Mucosa of rectum (tissue), 2 donors: ENCODE results near the gene OR2F2.

Experiments used
- H3K27ac ChIP-seq, 2 donors: one replicate each; pipeline ENCODE4 v1.7.0; 2013; ENCODE audit warnings: inconsistent platforms in 2 of 2, low read depth in 2 of 2, low read length in 2 of 2
- H3K27me3 ChIP-seq, 2 donors: one replicate each; pipeline ENCODE4 v1.7.0; 2013; ENCODE audit warnings: low read length in 2 of 2; ENCODE audit not compliant: control insufficient read depth in 2 of 2, insufficient read depth in 2 of 2
- H3K36me3 ChIP-seq, 2 donors: one replicate each; pipeline ENCODE4 v1.7.0; 2013; ENCODE audit warnings: low read length in 2 of 2; ENCODE audit not compliant: control insufficient read depth in 2 of 2, insufficient read depth in 2 of 2
- H3K4me1 ChIP-seq, 2 donors: one replicate each; pipeline ENCODE4 v1.7.0; 2013; ENCODE audit warnings: low read length in 2 of 2, mild to moderate bottlenecking in 1 of 2; ENCODE audit not compliant: control insufficient read depth in 2 of 2, insufficient read depth in 2 of 2
- H3K4me3 ChIP-seq, 2 donors: one replicate each; pipeline ENCODE4 v1.7.0; 2013; ENCODE audit warnings: low read length in 2 of 2
- H3K9ac ChIP-seq, 2 donors: one replicate each; pipeline ENCODE4 v1.7.0; 2013; ENCODE audit warnings: low read length in 2 of 2, low read depth in 1 of 2, mild to moderate bottlenecking in 1 of 2
- H3K9me3 ChIP-seq, 2 donors: one replicate each; pipeline ENCODE4 v1.7.0; 2013; ENCODE audit warnings: low read length in 2 of 2; ENCODE audit not compliant: control insufficient read depth in 2 of 2
- donor health status: healthy.
- donor health status: Normal muscosa, but diverticular disease.

Gene OR2F2

GRCh38 chr7:143934526-143935325 is at the start of gene OR2F2:
Gene OR2F2, plus strand, starts transcription at chr7:143935233. Its CDS starts 0 bp downstream, at chr7:143935233.
- Histone ChIP-seq H3K27ac (no peak within 1 kb of the TSS), H3K4me3 (no peak within 1 kb of the TSS), H3K4me1 (no peaks in the 10 kb centered on the region), H3K36me3 (no peaks in the 10 kb centered on the region), H3K27me3 (no peaks in the 10 kb centered on the region), H3K9ac (no peak within 1 kb of the TSS), H3K9me3 (no peaks in the 10 kb centered on the region)

GRCh38 chr7:143885951-143886350 is 49.1 kb upstream of the OR2F2 start:
- Histone ChIP-seq H3K4me3 (no peak overlapping the region), H3K27ac (no peak overlapping the region), H3K4me1 (peaks cover 0 to 3% of the 10 kb centered on the region in 2 donors)

GRCh38 chr7:143886826-143887477 is 48.1 kb upstream of the OR2F2 start:
- no peak overlapping the region for H3K9ac ChIP-seq
- H3K27ac ChIP-seq, result no peak overlapping the region
- H3K36me3 ChIP-seq, result no peaks in the 10 kb centered on the region
- H3K4me3 ChIP-seq, result no peak overlapping the region
- no peaks in the 10 kb centered on the region for H3K9me3 ChIP-seq
- peaks cover 0 to 3% of the 10 kb centered on the region in 2 donors for H3K4me1 ChIP-seq
- no peaks in the 10 kb centered on the region for H3K27me3 ChIP-seq

More at GRCh38 chr7:143885951-143886350, 49.1 kb upstream of the OR2F2 start:
- no peaks in the 10 kb centered on the region for H3K27me3 ChIP-seq
- H3K9me3 ChIP-seq, result no peaks in the 10 kb centered on the region
- no peak overlapping the region for H3K9ac ChIP-seq
- no peaks in the 10 kb centered on the region for H3K36me3 ChIP-seq

GRCh38 chr7:143889068-143889467 is 46.0 kb upstream of the OR2F2 start:
- no peaks in the 10 kb centered on the region for H3K27me3 ChIP-seq

GRCh38 chr7:143890558-143890957 is 44.5 kb upstream of the OR2F2 start:
- no peaks in the 10 kb centered on the region for H3K4me1 ChIP-seq
- no peak overlapping the region for H3K27ac ChIP-seq
- no peak overlapping the region for H3K4me3 ChIP-seq
- H3K27me3 ChIP-seq, result no peaks in the 10 kb centered on the region
- H3K36me3 ChIP-seq, result no peaks in the 10 kb centered on the region
- no peak overlapping the region for H3K9ac ChIP-seq
- H3K9me3 ChIP-seq, result no peaks in the 10 kb centered on the region

More at GRCh38 chr7:143889068-143889467, 46.0 kb upstream of the OR2F2 start:
- Histone ChIP-seq H3K9ac (no peak overlapping the region), H3K9me3 (no peaks in the 10 kb centered on the region), H3K4me1 (no peaks in the 10 kb centered on the region), H3K36me3 (no peaks in the 10 kb centered on the region), H3K27ac (no peak overlapping the region), H3K4me3 (no peak overlapping the region)

- Histone ChIP-seq H3K36me3 (no peaks in the 10 kb centered on the region), H3K4me3 (no peak overlapping the region), H3K4me1 (no peaks in the 10 kb centered on the region), H3K27ac (no peak overlapping the region), H3K9me3 (no peaks in the 10 kb centered on the region), H3K27me3 (no peaks in the 10 kb centered on the region), H3K9ac (no peak overlapping the region)
Measured at GRCh38 chr7:143891457-143891856, 43.6 kb upstream of the OR2F2 start.

- H3K4me1 ChIP-seq, result no peaks in the 10 kb centered on the region
- H3K9ac ChIP-seq, result no peak overlapping the region
- H3K4me3 ChIP-seq, result no peak overlapping the region
- H3K36me3 ChIP-seq, result no peaks in the 10 kb centered on the region
- H3K9me3 ChIP-seq, result no peaks in the 10 kb centered on the region
- no peaks in the 10 kb centered on the region for H3K27me3 ChIP-seq
- no peak overlapping the region for H3K27ac ChIP-seq
Measured at GRCh38 chr7:143892527-143893300, 42.3 kb upstream of the OR2F2 start.

- H3K4me3 ChIP-seq, result no peak overlapping the region
- H3K4me1 ChIP-seq, result peaks cover 0 to 7% of the 10 kb centered on the region in 2 donors
- no peaks in the 10 kb centered on the region for H3K9me3 ChIP-seq
- H3K27me3 ChIP-seq, result no peaks in the 10 kb centered on the region
- H3K36me3 ChIP-seq, result no peaks in the 10 kb centered on the region
- no peak overlapping the region for H3K27ac ChIP-seq
- H3K9ac ChIP-seq, result no peak overlapping the region
Measured at GRCh38 chr7:143896667-143897066, 38.4 kb upstream of the OR2F2 start.

GRCh38 chr7:143898810-143899209 is 36.2 kb upstream of the OR2F2 start:
- Histone ChIP-seq H3K27ac (no peak overlapping the region), H3K4me3 (no peak overlapping the region), H3K27me3 (no peaks in the 10 kb centered on the region), H3K4me1 (peaks cover 0 to 7% of the 10 kb centered on the region in 2 donors), H3K9me3 (no peaks in the 10 kb centered on the region), H3K9ac (no peak overlapping the region), H3K36me3 (no peaks in the 10 kb centered on the region)
